Measurements from ENCODE around the gene ACTR3.

The ACTR3 gene

GRCh38 chr2:113892004-113892710 lies 2.3 kb downstream of the ACTR3 start:
- Histone ChIP-seq H3K27me3 (ENCODE audit: insufficient read depth, low read length, poor library complexity) (no peaks in the 10 kb centered on the region), H2AFZ (ENCODE audit: low read depth, low read length) (no peak overlapping the region), H3K9me3 (ENCODE audit: insufficient read depth, low read length, severe bottlenecking) (no peaks in the 10 kb centered on the region), H3K79me2 (ENCODE audit: insufficient read depth, low read length) (peaks cover 96% of the 10 kb centered on the region), H4K20me1 (ENCODE audit: insufficient read depth, low read length) (peaks cover 52% of the 10 kb centered on the region), H3K4me1 (ENCODE audit: insufficient read depth, low read length) (peaks cover 69% of the 10 kb centered on the region), H3K9ac (ENCODE audit: low read depth, low read length) (no peak overlapping the region), H3K4me3 (ENCODE audit: low read depth in 1 of 2, low read length in 2 of 2) (peak overlapping the region in 1 of 2 experiments; percentile 71; a peak in 2 of 4 replicates), H3K36me3 (ENCODE audit: insufficient read depth, low read length) (peaks cover 31% of the 10 kb centered on the region), H3K27ac (ENCODE audit: low read length) (peak overlapping the region; percentile 1; the same call in 1 of the 2 replicates), H3K4me2 (ENCODE audit: insufficient read depth, low read length) (peak overlapping the region; percentile 95)
- ATAC-seq (ENCODE audit: insufficient read depth, low read depth), result no peak
- DNase-seq, result no peak
- TF ChIP-seq CTCF (IDR thresholded peaks at IDR 0.05; ENCODE audit: borderline replicate concordance, extremely low read depth, low read length, poor library complexity, severe bottlenecking), result no peak
- no peak for TF ChIP-seq EZH2 (IDR thresholded peaks at IDR 0.05; ENCODE audit: borderline replicate concordance, low read depth, low read length, severe bottlenecking)

DNA sequence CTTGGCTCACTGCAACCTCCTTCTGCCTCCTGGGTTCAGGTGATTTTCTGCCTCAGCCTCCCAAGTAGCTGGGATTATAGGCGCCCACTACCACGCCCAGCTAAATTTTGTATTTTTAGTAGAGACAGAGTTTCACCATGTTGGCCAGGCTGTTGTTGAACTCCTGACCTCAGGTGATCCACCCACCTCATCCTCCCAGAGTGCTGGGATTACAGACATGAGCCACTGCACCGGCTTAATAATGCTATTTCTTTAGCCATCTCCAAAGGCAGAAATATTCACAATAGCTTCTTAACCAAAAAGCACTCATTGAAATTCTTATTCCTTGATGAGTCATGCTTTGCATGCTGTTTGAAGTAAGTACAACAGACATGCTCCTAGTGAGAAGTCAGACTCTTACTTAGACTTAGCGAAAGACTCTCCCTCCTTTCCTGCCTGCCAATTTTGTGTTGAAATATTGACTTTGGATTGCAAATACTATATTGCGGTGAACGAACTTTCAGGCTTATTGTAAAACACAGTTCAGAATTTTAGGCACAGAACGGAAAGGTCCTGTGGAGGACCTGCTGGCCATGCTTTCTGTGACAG lies 4.4 kb downstream of the ACTR3 start:
- H3K9me3 ChIP-seq (ENCODE audit: insufficient read depth, low read length, severe bottlenecking), result no peaks in the 10 kb centered on the region
- H3K27ac ChIP-seq (ENCODE audit: low read length), result no peak overlapping the region
- DNase-seq (no peak), ATAC-seq (ENCODE audit: insufficient read depth, low read depth) (no peak)
- H3K4me2 ChIP-seq (ENCODE audit: insufficient read depth, low read length), result peak overlapping the region; percentile 43; the same call in 1 of the 2 replicates
- TF ChIP-seq EZH2 (IDR thresholded peaks at IDR 0.05; ENCODE audit: borderline replicate concordance, low read depth, low read length, severe bottlenecking), result no peak
- peaks cover 96% of the 10 kb centered on the region for H3K79me2 ChIP-seq (ENCODE audit: insufficient read depth, low read length)
- H2AFZ ChIP-seq (ENCODE audit: low read depth, low read length), result no peak overlapping the region
- peaks cover 69% of the 10 kb centered on the region for H4K20me1 ChIP-seq (ENCODE audit: insufficient read depth, low read length)
- H3K27me3 ChIP-seq (ENCODE audit: insufficient read depth, low read length, poor library complexity), result no peaks in the 10 kb centered on the region
- H3K4me3 ChIP-seq (ENCODE audit: low read depth in 1 of 2, low read length in 2 of 2), result no peak overlapping the region
- peaks cover 51% of the 10 kb centered on the region for H3K4me1 ChIP-seq (ENCODE audit: insufficient read depth, low read length)
- H3K9ac ChIP-seq (ENCODE audit: low read depth, low read length), result no peak overlapping the region
- H3K36me3 ChIP-seq (ENCODE audit: insufficient read depth, low read length), result peaks cover 28% of the 10 kb centered on the region

DNA sequence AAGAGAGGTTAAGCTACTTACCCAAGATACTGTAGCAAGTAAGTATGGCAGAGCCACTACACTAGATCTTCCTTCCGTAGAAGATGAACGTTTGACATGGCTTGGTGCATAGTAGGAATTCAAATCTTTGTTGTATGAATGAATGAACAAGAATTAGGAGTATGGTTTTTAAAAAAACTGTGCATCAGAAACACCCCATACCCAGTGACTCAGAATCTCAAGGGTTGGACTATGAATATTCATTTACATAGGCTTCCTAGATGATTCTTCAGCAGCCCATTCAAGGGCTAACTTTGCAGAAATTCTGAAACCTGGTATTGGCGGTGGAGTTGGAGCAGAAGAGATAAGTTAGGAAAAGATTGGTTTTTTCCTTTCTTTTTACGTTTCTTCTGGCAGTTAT lies 5.4 kb downstream of the ACTR3 start:
- H3K27ac ChIP-seq (ENCODE audit: low read length), result no peak overlapping the region

More for the DNA sequence above, 5.4 kb downstream of the ACTR3 start:
- H4K20me1 ChIP-seq (ENCODE audit: insufficient read depth, low read length), result peaks cover 80% of the 10 kb centered on the region
- H3K9ac ChIP-seq (ENCODE audit: low read depth, low read length), result no peak overlapping the region
- DNase-seq (no peak), ATAC-seq (ENCODE audit: insufficient read depth, low read depth) (no peak)
- H3K4me1 ChIP-seq (ENCODE audit: insufficient read depth, low read length), result peaks cover 56% of the 10 kb centered on the region
- no peaks in the 10 kb centered on the region for H3K27me3 ChIP-seq (ENCODE audit: insufficient read depth, low read length, poor library complexity)
- H3K4me2 ChIP-seq (ENCODE audit: insufficient read depth, low read length), result peak overlapping the region; percentile 9; the same call in 1 of the 2 replicates
- no peaks in the 10 kb centered on the region for H3K9me3 ChIP-seq (ENCODE audit: insufficient read depth, low read length, severe bottlenecking)
- no peak overlapping the region for H2AFZ ChIP-seq (ENCODE audit: low read depth, low read length)
- TF ChIP-seq CTCF (IDR thresholded peaks at IDR 0.05; ENCODE audit: borderline replicate concordance, extremely low read depth, low read length, poor library complexity, severe bottlenecking) (no peak), EZH2 (IDR thresholded peaks at IDR 0.05; ENCODE audit: borderline replicate concordance, low read depth, low read length, severe bottlenecking) (no peak)
- H3K79me2 ChIP-seq (ENCODE audit: insufficient read depth, low read length), result peaks cover 100% of the 10 kb centered on the region
- H3K36me3 ChIP-seq (ENCODE audit: insufficient read depth, low read length), result peaks cover 28% of the 10 kb centered on the region
- no peak overlapping the region for H3K4me3 ChIP-seq (ENCODE audit: low read depth in 1 of 2, low read length in 2 of 2)

Measured in DND-41 (cell line).